Caco-2 (cell line): Measurements from ENCODE around the gene UXS1. TPM values are rescaled to one million over a fixed set of nuclear protein-coding genes. Genes with fewer than 3 reads are reported as not detected.

Source experiments
- BruUV-seq: library from RNA; stranded (reverse); fragments of 400-500 nt; replicated peaks from 2 replicates; lab custom pipeline; 2021; lab: Mats Ljungman, UMichigan
- CTCF ChIA-PET: fragments of 300-600 bp; sonication (Branson Sonifier 250); formaldehyde crosslinking; loops from one replicate; lab custom pipeline; 2022; ENCODE audit warnings: antibody characterized with exemption; lab: Charles Lee
- POLR2A ChIA-PET: fragments of 300-600 bp; sonication (Branson Sonifier 250); formaldehyde crosslinking; loops from one replicate; lab custom pipeline; 2022; ENCODE audit warnings: antibody characterized with exemption; lab: Charles Lee
- DNase-seq, 2 experiments: peaks; one replicate each; pipeline versions ENCODE4 v3.0.0 to v3.0.0-alpha.2; 2020 to 2022
- H3K27me3 ChIP-seq: replicated peaks from 2 replicates; pipeline ENCODE4 v1.6.0; 2011; ENCODE audit warnings: low read length; ENCODE audit not compliant: control insufficient read depth, insufficient read depth
- H3K36me3 ChIP-seq: 2 replicates; pipeline ENCODE4 v1.5.1; 2011; ENCODE audit warnings: low read length; ENCODE audit not compliant: control insufficient read depth, insufficient read depth
- H3K4me1 ChIP-seq: fragments of 250-450 bp; sonication (Bioruptor Pico); 2 replicates; pipeline ENCODE4 v1.5.1; 2020; ENCODE audit warnings: mild to moderate bottlenecking
- H3K4me3 ChIP-seq: 2 replicates; pipeline ENCODE4 v1.5.1; 2011; ENCODE audit warnings: low read depth, mild to moderate bottlenecking, control low read depth, low read length
- H3K9me3 ChIP-seq: fragments of 250-450 bp; sonication (Bioruptor Pico); 2 replicates; pipeline ENCODE4 v1.5.1; 2020; ENCODE audit warnings: mild to moderate bottlenecking, moderate library complexity
- H3K27ac Mint-ChIP-seq: one replicate; pipeline ENCODE4 v1.8.0; 2022; ENCODE audit warnings: mixed read lengths; ENCODE audit not compliant: unreplicated experiment
- H3K27me3 Mint-ChIP-seq: one replicate; pipeline ENCODE4 v1.8.0; 2022; ENCODE audit warnings: mixed read lengths; ENCODE audit not compliant: insufficient read depth, unreplicated experiment
- H3K36me3 Mint-ChIP-seq: one replicate; pipeline ENCODE4 v1.8.0; 2022; ENCODE audit warnings: mild to moderate bottlenecking, mixed read lengths; ENCODE audit not compliant: insufficient read depth, unreplicated experiment
- H3K4me1 Mint-ChIP-seq: one replicate; pipeline ENCODE4 v1.8.0; 2022; ENCODE audit warnings: low read depth, mixed read lengths; ENCODE audit not compliant: unreplicated experiment
- H3K4me3 Mint-ChIP-seq: one replicate; pipeline ENCODE4 v1.8.0; 2022; ENCODE audit warnings: mild to moderate bottlenecking, moderate library complexity, mixed read lengths; ENCODE audit not compliant: unreplicated experiment
- H3K9me3 Mint-ChIP-seq: one replicate; pipeline ENCODE4 v1.8.0; 2022; ENCODE audit warnings: mixed read lengths; ENCODE audit not compliant: unreplicated experiment
- intact Hi-C: fragments of 100-400 bp; cut with micrococcal nuclease; formaldehyde crosslinking; loops from one replicate; pipeline ENCODE4 v1.10.0; 2022; ENCODE audit not compliant: unreplicated experiment
- total RNA-seq: library from RNA; stranded (reverse); gene quantifications from 2 replicates; pipeline ENCODE4 v1.2.3, GENCODE V29; 2022
- TF ChIP-seq, protein P1 (sequence below), 2 experiments: fragments of 200-600 bp in 1 of 2; IDR thresholded peaks; 1 replicate in 1 of 2; 2 replicates in 1 of 2; pipeline versions ENCODE4 v1.5.1 to v1.8.0; 2011 to 2022; ENCODE audit warnings: antibody characterized with exemption in 1 of 2, control low read depth in 1 of 2, inconsistent platforms in 1 of 2, low read depth in 1 of 2, low read length in 1 of 2, mild to moderate bottlenecking in 1 of 2, moderate library complexity in 1 of 2; ENCODE audit not compliant: insufficient read depth in 1 of 2, severe bottlenecking in 1 of 2, unreplicated experiment in 1 of 2

UXS1 gene
- total RNA-seq, 1 experiment from 2014 or later: 72.7 TPM

DNA sequence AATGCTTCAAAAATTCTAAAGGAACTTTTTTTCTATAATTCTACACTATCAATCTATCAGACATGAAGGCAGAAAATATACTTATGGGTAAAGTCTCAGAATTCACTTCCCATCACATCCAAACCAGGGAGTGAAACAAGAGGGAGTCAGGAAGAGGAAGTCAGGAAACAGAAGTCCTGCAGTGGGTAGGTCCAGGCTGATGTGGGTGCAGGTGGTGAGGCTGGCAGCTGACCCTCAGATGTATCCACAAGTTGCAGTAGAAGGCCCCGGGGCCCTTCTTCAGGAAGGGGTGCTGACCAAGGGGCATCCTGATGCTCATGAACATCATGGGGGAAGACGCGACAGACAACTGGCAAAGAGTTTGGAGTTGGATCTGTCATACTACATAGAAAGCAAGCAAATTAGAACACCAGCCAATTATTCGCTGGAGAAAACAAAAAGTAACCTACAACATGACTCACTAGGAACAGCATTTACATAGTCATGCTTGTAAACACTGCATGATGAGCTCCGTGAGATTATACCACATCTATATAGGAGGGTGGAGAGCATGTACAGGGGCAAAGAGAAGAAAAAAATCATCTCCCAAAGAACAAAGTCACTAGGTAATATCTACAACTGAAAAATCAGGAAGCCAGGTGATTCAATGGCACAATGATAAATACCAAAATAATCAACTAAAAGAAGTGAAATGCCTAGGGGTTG is 4.2 kb downstream of the UXS1 start:
- Mint-ChIP-seq H3K4me1 (peaks cover 32% of the 10 kb centered on the region), H3K9me3 (no peaks in the 10 kb centered on the region), H3K4me3 (no peak overlapping the region), H3K36me3 (peaks cover 21% of the 10 kb centered on the region), H3K27ac (no peak overlapping the region), H3K27me3 (no peaks in the 10 kb centered on the region)
- CTCF ChIA-PET: no interaction called here
- POLR2A ChIA-PET: no interaction called here
- no TSS peak for BruUV-seq
- Histone ChIP-seq H3K27me3 (no peaks in the 10 kb centered on the region), H3K9me3 (no peaks in the 10 kb centered on the region), H3K4me1 (peaks cover 18% of the 10 kb centered on the region), H3K4me3 (no peak overlapping the region), H3K36me3 (no peaks in the 10 kb centered on the region)
- TF ChIP-seq, protein P1, sequence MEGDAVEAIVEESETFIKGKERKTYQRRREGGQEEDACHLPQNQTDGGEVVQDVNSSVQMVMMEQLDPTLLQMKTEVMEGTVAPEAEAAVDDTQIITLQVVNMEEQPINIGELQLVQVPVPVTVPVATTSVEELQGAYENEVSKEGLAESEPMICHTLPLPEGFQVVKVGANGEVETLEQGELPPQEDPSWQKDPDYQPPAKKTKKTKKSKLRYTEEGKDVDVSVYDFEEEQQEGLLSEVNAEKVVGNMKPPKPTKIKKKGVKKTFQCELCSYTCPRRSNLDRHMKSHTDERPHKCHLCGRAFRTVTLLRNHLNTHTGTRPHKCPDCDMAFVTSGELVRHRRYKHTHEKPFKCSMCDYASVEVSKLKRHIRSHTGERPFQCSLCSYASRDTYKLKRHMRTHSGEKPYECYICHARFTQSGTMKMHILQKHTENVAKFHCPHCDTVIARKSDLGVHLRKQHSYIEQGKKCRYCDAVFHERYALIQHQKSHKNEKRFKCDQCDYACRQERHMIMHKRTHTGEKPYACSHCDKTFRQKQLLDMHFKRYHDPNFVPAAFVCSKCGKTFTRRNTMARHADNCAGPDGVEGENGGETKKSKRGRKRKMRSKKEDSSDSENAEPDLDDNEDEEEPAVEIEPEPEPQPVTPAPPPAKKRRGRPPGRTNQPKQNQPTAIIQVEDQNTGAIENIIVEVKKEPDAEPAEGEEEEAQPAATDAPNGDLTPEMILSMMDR (IDR thresholded peaks at IDR 0.05; ENCODE audit: insufficient read depth in 1 of 2, low read depth in 1 of 2, low read length in 1 of 2, severe bottlenecking in 1 of 2, unreplicated experiment in 1 of 2): no peak
- no peak for DNase-seq
- intact Hi-C loops: loop anchor here (5.0 kb wide), 1 partner anchor 63 kb away; no protein-coding TSS in a partner anchor

DNA sequence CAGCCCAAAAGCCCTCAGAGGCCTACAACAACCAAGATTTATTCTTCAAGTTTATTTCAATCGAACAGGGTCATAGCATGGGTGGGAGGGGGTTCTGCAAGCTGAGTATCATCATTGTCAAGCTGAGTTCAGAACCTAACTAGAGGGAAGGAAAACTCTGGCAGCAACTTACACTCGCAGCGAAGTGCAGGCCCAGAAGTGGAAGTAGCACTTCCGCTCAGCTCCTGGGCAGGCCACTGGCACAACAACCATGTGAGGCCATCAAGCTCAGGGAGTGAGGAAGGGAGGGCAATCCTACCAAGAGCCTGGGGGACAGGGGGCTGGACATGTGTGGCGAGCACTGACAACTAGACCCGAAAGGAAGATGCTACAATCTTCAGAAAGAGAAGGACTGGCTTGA is 4.8 kb downstream of the UXS1 start:
- no peak overlapping the region for H3K4me3 ChIP-seq
- TF ChIP-seq, protein P1 (IDR thresholded peaks at IDR 0.05; ENCODE audit: insufficient read depth in 1 of 2, low read depth in 1 of 2, low read length in 1 of 2, severe bottlenecking in 1 of 2, unreplicated experiment in 1 of 2): no peak
- Mint-ChIP-seq H3K27me3 (no peaks in the 10 kb centered on the region), H3K4me3 (no peak overlapping the region), H3K4me1 (peaks cover 31% of the 10 kb centered on the region), H3K36me3 (peaks cover 18% of the 10 kb centered on the region), H3K9me3 (no peaks in the 10 kb centered on the region), H3K27ac (no peak overlapping the region)
- POLR2A ChIA-PET: no interaction called here
- no TSS peak for BruUV-seq
- no peaks in the 10 kb centered on the region for H3K27me3 ChIP-seq
- H3K36me3 ChIP-seq: no peaks in the 10 kb centered on the region
- peaks cover 18% of the 10 kb centered on the region for H3K4me1 ChIP-seq
- intact Hi-C loops: no loop called here
- DNase-seq: no peak
- CTCF ChIA-PET: no interaction called here
- H3K9me3 ChIP-seq: no peaks in the 10 kb centered on the region

DNA sequence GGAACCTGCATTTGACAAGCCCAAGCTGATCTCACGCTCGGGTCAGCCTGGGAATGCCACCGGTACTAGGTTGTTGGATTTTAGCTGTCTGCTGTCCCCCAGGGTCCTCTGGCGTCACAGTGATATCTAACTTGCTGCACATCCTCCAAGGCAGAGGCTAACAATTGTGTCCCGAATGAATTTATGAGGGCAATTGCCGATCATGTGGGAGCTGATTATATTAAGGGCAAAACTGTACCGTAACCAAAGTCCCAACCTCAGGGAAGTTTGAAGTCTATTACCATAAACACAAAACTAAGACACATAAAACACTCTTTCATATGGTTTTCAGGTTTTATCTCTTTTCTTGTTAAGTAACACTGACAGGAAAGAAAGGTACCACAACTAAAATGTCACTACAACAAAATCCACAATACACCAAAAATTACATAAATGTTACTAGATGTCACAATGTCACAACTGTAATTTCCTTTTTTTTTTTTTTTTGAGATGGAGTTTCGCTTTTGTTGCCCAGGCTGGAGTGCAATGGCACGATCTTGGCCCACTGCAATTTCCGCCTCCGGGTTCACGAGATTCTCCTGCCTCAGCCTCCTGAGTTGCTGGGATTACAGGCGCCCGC is 6.7 kb downstream of the UXS1 start:
- H3K36me3 ChIP-seq: no peaks in the 10 kb centered on the region; the same call in 1 of the 2 replicates
- no peak for DNase-seq
- H3K27me3 ChIP-seq: no peaks in the 10 kb centered on the region
- ChIA-PET POLR2A (no interaction called here), CTCF (no interaction called here)
- no peaks in the 10 kb centered on the region for H3K9me3 ChIP-seq
- H3K27ac Mint-ChIP-seq: no peak overlapping the region
- peaks cover 23% of the 10 kb centered on the region for H3K4me1 Mint-ChIP-seq
- BruUV-seq: no TSS peak
- H3K4me1 ChIP-seq: peaks cover 15% of the 10 kb centered on the region
- no peak overlapping the region for H3K4me3 Mint-ChIP-seq
- no peak overlapping the region for H3K4me3 ChIP-seq
- intact Hi-C loops: no loop called here
- no peaks in the 10 kb centered on the region for H3K27me3 Mint-ChIP-seq
- peaks cover 9% of the 10 kb centered on the region for H3K36me3 Mint-ChIP-seq
- TF ChIP-seq, protein P1 (IDR thresholded peaks at IDR 0.05; ENCODE audit: insufficient read depth in 1 of 2, low read depth in 1 of 2, low read length in 1 of 2, severe bottlenecking in 1 of 2, unreplicated experiment in 1 of 2): no peak
- H3K9me3 Mint-ChIP-seq: no peaks in the 10 kb centered on the region
